Left lung (tissue), 10 donors: ENCODE measurements around the gene GMDS. TPM values are rescaled to one million over a fixed set of nuclear protein-coding genes. Genes with fewer than 3 reads are reported as not detected.

Experiments used
- ATAC-seq: fragments of 200-7000 bp; cut with Tn5 transposase; one replicate; pipeline ENCODE4 v1.9.1; 2020; ENCODE audit warnings: moderate library complexity
- DNase-seq, 4 donors: peaks; one replicate each; pipeline ENCODE4 v3.0.0-alpha.2; 2013 to 2020
- H3K27ac ChIP-seq, 2 donors: fragments of 200-600 bp; sonication (generic) in 1 of 2; one replicate each; pipeline versions ENCODE4 v1.5.0 to v1.8.0; 2020 to 2021
- H3K27me3 ChIP-seq, 2 donors: fragments of 200-600 bp; sonication (generic) in 1 of 2; one replicate each; pipeline versions ENCODE4 v1.5.0 to v1.8.0; 2020 to 2021
- H3K36me3 ChIP-seq, 2 donors: fragments of 200-600 bp; sonication (generic) in 1 of 2; one replicate each; pipeline versions ENCODE4 v1.5.0 to v1.8.0; 2020 to 2021
- H3K4me1 ChIP-seq, 2 donors: fragments of 200-600 bp; one replicate each; pipeline ENCODE4 v1.8.0; 2021
- H3K4me3 ChIP-seq, 2 donors: fragments of 200-600 bp; sonication (generic) in 1 of 2; one replicate each; pipeline versions ENCODE4 v1.5.0 to v1.8.0; 2020 to 2021; ENCODE audit warnings: mild to moderate bottlenecking in 1 of 2
- H3K9me3 ChIP-seq, 2 donors: fragments of 200-600 bp; sonication (generic) in 1 of 2; one replicate each; pipeline versions ENCODE4 v1.5.0 to v1.8.0; 2020 to 2021
- intact Hi-C, 2 donors: fragments of 100-400 bp; cut with DNase I; formaldehyde crosslinking; loops; one replicate each; pipeline versions ENCODE4 v1.11.2 to v1.14.2; 2022
- polyA plus RNA-seq, 6 donors: library from polyadenylated mRNA; unstranded; fragments of 120-200 nt; gene quantifications; one replicate each; pipeline ENCODE4 v1.2.1, GENCODE V29; 2013; ENCODE audit not compliant: insufficient read length in 6 of 6
- total RNA-seq, 2 donors: library from RNA; stranded (reverse); fragmentation: NEBNext Ultra II Directional; extraction: Animal tissue kit (Norgen Biotek cat#: 25700); gene quantifications; one replicate each; pipeline ENCODE4 v1.2.1, GENCODE V29; 2021
- TF ChIP-seq, protein P1 (sequence below), 2 donors: fragments of 200-600 bp; sonication (generic) in 1 of 2; IDR thresholded peaks; one replicate each; pipeline versions ENCODE4 v1.5.0 to v1.8.0; 2021; ENCODE audit warnings: antibody characterized with exemption in 2 of 2
- donor health status: DM: no; HTN: yes; CAD: no.
- donor health status: DM: no; HTN: no; CAD: no.

Gene GMDS
- total and polyA plus RNA-seq, 8 donors = 16.5 to 25.4 (median 21.2) TPM

DNA sequence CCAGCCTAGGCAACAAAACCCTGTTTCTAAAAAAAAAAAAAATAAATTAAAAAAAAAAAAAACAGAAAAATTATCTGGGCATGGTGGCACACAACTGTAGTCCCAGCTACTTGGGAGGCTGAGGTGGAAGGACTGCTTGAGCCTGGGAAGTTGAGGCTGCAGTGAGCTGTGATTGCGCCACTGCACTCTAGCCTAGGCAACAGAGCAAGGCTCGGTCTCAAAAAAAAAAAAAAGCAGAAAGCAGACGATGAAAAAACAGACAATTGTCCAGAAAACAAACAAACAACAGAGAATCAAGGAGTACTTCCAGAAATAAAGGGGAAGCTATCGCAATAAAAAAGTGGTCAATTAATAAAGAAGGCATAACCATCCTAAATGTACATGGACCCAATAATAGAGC lies 229.4 kb downstream of the GMDS start:
- Histone ChIP-seq H3K4me1 (peaks cover under 1 to 4% of the 10 kb centered on the region in 2 donors), H3K4me3 (no peak overlapping the region), H3K27ac (no peak overlapping the region), H3K36me3 (no peaks in the 10 kb centered on the region), H3K9me3 (peaks cover 0 to 14% of the 10 kb centered on the region in 2 donors), H3K27me3 (no peaks in the 10 kb centered on the region)
- TF ChIP-seq, protein P1, sequence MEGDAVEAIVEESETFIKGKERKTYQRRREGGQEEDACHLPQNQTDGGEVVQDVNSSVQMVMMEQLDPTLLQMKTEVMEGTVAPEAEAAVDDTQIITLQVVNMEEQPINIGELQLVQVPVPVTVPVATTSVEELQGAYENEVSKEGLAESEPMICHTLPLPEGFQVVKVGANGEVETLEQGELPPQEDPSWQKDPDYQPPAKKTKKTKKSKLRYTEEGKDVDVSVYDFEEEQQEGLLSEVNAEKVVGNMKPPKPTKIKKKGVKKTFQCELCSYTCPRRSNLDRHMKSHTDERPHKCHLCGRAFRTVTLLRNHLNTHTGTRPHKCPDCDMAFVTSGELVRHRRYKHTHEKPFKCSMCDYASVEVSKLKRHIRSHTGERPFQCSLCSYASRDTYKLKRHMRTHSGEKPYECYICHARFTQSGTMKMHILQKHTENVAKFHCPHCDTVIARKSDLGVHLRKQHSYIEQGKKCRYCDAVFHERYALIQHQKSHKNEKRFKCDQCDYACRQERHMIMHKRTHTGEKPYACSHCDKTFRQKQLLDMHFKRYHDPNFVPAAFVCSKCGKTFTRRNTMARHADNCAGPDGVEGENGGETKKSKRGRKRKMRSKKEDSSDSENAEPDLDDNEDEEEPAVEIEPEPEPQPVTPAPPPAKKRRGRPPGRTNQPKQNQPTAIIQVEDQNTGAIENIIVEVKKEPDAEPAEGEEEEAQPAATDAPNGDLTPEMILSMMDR (IDR thresholded peaks at IDR 0.05) = no peak
- DNase-seq = no peak
- intact Hi-C loops = no loop called here
- no peak for ATAC-seq

GRCh38 chr6:2008383-2008976 lies 236.9 kb downstream of the GMDS start:
- peaks cover 0 to 10% of the 10 kb centered on the region in 2 donors for H3K9me3 ChIP-seq

GRCh38 chr6:2007165-2007564 lies 238.2 kb downstream of the GMDS start:
- ATAC-seq = no peak
- Histone ChIP-seq H3K27ac (no peak overlapping the region), H3K4me1 (no peaks in the 10 kb centered on the region), H3K9me3 (peaks cover 0 to 10% of the 10 kb centered on the region in 2 donors), H3K36me3 (no peaks in the 10 kb centered on the region), H3K4me3 (no peak overlapping the region), H3K27me3 (no peaks in the 10 kb centered on the region)
- intact Hi-C loops = no loop called here
- TF ChIP-seq, protein P1 (IDR thresholded peaks at IDR 0.05) = no peak
- no peak for DNase-seq

More at GRCh38 chr6:2008383-2008976, 236.9 kb downstream of the GMDS start:
- no peak overlapping the region for H3K27ac ChIP-seq
- ATAC-seq (no peak), DNase-seq (no peak)
- no peaks in the 10 kb centered on the region for H3K4me1 ChIP-seq
- H3K27me3 ChIP-seq = no peaks in the 10 kb centered on the region
- TF ChIP-seq, protein P1 (IDR thresholded peaks at IDR 0.05) = no peak
- H3K36me3 ChIP-seq = no peaks in the 10 kb centered on the region
- no peak overlapping the region for H3K4me3 ChIP-seq
- intact Hi-C loops = no loop called here

- no peaks in the 10 kb centered on the region for H3K27me3 ChIP-seq
- ATAC-seq (peak; percentile 76), DNase-seq (no peak)
- TF ChIP-seq, protein P1 (IDR thresholded peaks at IDR 0.05) = no peak
- no peak overlapping the region for H3K4me3 ChIP-seq
- H3K4me1 ChIP-seq = no peaks in the 10 kb centered on the region
- H3K9me3 ChIP-seq = peaks cover 0 to 6% of the 10 kb centered on the region in 2 donors
- no peak overlapping the region for H3K27ac ChIP-seq
- intact Hi-C loops = no loop called here
- no peaks in the 10 kb centered on the region for H3K36me3 ChIP-seq
Observed at GRCh38 chr6:2004888-2005287, 240.5 kb downstream of the GMDS start.

GRCh38 chr6:2000962-2001361 lies 244.4 kb downstream of the GMDS start:
- H3K9me3 ChIP-seq = no peaks in the 10 kb centered on the region
- no peaks in the 10 kb centered on the region for H3K4me1 ChIP-seq
- no peaks in the 10 kb centered on the region for H3K36me3 ChIP-seq
- intact Hi-C loops = no loop called here
- TF ChIP-seq, protein P1 (IDR thresholded peaks at IDR 0.05) = no peak
- ATAC-seq (no peak), DNase-seq (no peak)
- H3K4me3 ChIP-seq = no peak overlapping the region
- no peaks in the 10 kb centered on the region for H3K27me3 ChIP-seq
- no peak overlapping the region for H3K27ac ChIP-seq
